Ovary (tissue), 9 donors: Measurements from ENCODE around the gene SOWAHD. TPM values are rescaled to one million over a fixed set of nuclear protein-coding genes. Genes with fewer than 3 reads are reported as not detected.
"Not testable (repeated sequence)": the region's sequence is repeated elsewhere in the genome, so short reads cannot be mapped to it uniquely, and the experiment has no call there.

ENCODE experiments used
- DNase-seq, 5 donors: peaks; one replicate each; pipeline ENCODE4 v3.0.0-alpha.2; 2019 to 2020
- H3K27ac ChIP-seq, 2 donors: fragments of 200-600 bp; one replicate each; pipeline versions ENCODE4 v1.5.1 to v1.8.0; 2019 to 2022
- H3K27me3 ChIP-seq: fragments of 200-600 bp; one replicate; pipeline ENCODE4 v1.8.0; 2022
- H3K36me3 ChIP-seq: fragments of 200-600 bp; sonication (generic); one replicate; pipeline ENCODE4 v1.5.1; 2019
- H3K4me1 ChIP-seq: one replicate; pipeline ENCODE4 v1.8.1; 2013; ENCODE audit warnings: mild to moderate bottlenecking, moderate library complexity; ENCODE audit not compliant: insufficient read depth
- H3K4me3 ChIP-seq: fragments of 200-600 bp; sonication (generic); one replicate; pipeline ENCODE4 v1.5.1; 2017
- H3K9me3 ChIP-seq, 2 donors: fragments of 200-600 bp in 1 of 2; sonication (generic) in 1 of 2; one replicate each; pipeline versions ENCODE4 v1.5.1 to v1.8.1; 2013 to 2019; ENCODE audit warnings: mild to moderate bottlenecking in 1 of 2, moderate library complexity in 1 of 2
- EP300 ChIP-seq: sonication (generic); formaldehyde crosslinking; IDR thresholded peaks from one replicate; pipeline ENCODE4 v1.6.1; 2017; ENCODE audit warnings: antibody characterized with exemption
- POLR2A ChIP-seq: fragments of 450-650 bp; IDR thresholded peaks from one replicate; pipeline ENCODE4 v1.6.1; 2017; ENCODE audit warnings: antibody characterized with exemption, mild to moderate bottlenecking, moderate library complexity
- WGBS, 3 donors: extraction: QIAGEN DNeasy Blood & Tissue Kit in 1 of 3; methylation state at CpG; one replicate each; pipeline versions ENCODE4 v1.1.5 to v1.1.7; 2013 to 2017; 5-methylcytosine and 5-hydroxymethylcytosine counted together
- intact Hi-C, 4 donors: fragments of 100-400 bp; cut with DNase I; formaldehyde crosslinking; loops; one replicate each; pipeline versions ENCODE4 v1.11.0 to v1.15.1; 2022 to 2023
- polyA plus RNA-seq, 2 donors: library from polyadenylated mRNA; stranded (reverse); fragments of 200-250 nt in 1 of 2; fragments of 350-450 nt in 1 of 2; fragmentation: Illumina TruSeq in 1 of 2; extraction: RNeasy Lipid Tissue Mini Kit (QIAGEN cat#74804) in 1 of 2; gene quantifications; one replicate each; pipeline ENCODE4 v1.2.3, GENCODE V29; 2013 to 2014
- total RNA-seq, 7 donors: library from RNA; depleted of rRNA in 2 of 7; stranded (reverse); fragments of >200 nt in 2 of 7; fragmentation: NEBNext Ultra II Directional in 3 of 7; extraction: Animal tissue kit (Norgen Biotek cat#: 25700) in 3 of 7; gene quantifications; one replicate each; pipeline versions ENCODE4 v1.1.0 to v1.2.4, GENCODE V29; 2016 to 2023
- TF ChIP-seq, protein P1 (sequence below), 3 donors: fragments of 450-650 bp in 2 of 3; fragments of 200-600 bp in 1 of 3; IDR thresholded peaks; one replicate each; pipeline versions ENCODE4 v1.5.1 to v1.8.0; 2016 to 2022; ENCODE audit warnings: antibody characterized with exemption in 3 of 3, mild to moderate bottlenecking in 1 of 3
- donor health status: DM: no; HTN: no; CAD: no; lungs with moderate emphysema.
- donor health status: DM: no; HTN: no; CAD: no.
- donor health status: Bipolar disorder and iron deficiency.
- donor health status: DM: yes; HTN: yes; CAD: no.
- donor health status: DM: no; HTN: no; CAD: no.
- donor health status: DM: yes; HTN: yes; CAD: no.

The SOWAHD gene
- total and polyA plus RNA-seq, 9 donors: 0.12 to 2.3 (median 0.50) TPM; not detected in 2

- H3K36me3 ChIP-seq: no peaks in the 10 kb centered on the region
- no peak overlapping the region for H3K27ac ChIP-seq
- H3K27me3 ChIP-seq: no peaks in the 10 kb centered on the region
- no peak for DNase-seq
- 33 to 55% (median 46%) methylated on average over 4 of the region's 4 CpGs for WGBS, 3 donors
- TF ChIP-seq POLR2A: no peak
- TF ChIP-seq, protein P1, sequence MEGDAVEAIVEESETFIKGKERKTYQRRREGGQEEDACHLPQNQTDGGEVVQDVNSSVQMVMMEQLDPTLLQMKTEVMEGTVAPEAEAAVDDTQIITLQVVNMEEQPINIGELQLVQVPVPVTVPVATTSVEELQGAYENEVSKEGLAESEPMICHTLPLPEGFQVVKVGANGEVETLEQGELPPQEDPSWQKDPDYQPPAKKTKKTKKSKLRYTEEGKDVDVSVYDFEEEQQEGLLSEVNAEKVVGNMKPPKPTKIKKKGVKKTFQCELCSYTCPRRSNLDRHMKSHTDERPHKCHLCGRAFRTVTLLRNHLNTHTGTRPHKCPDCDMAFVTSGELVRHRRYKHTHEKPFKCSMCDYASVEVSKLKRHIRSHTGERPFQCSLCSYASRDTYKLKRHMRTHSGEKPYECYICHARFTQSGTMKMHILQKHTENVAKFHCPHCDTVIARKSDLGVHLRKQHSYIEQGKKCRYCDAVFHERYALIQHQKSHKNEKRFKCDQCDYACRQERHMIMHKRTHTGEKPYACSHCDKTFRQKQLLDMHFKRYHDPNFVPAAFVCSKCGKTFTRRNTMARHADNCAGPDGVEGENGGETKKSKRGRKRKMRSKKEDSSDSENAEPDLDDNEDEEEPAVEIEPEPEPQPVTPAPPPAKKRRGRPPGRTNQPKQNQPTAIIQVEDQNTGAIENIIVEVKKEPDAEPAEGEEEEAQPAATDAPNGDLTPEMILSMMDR (IDR thresholded peaks at IDR 0.05): no peak
- TF ChIP-seq EP300: no peak
- H3K4me1 ChIP-seq: no peaks in the 10 kb centered on the region
- H3K4me3 ChIP-seq: no peak overlapping the region
- H3K9me3 ChIP-seq: no peaks in the 10 kb centered on the region
- intact Hi-C loops: no loop called here
These were observed 13.0 kb upstream of the SOWAHD start for GRCh38 chrX:119745283-119745848.

GRCh38 chrX:119750131-119750530 lies 8.3 kb upstream of the SOWAHD start:
- intact Hi-C loops, H3K27ac ChIP-seq, DNase-seq, H3K9me3 ChIP-seq, H3K36me3 ChIP-seq, H3K27me3 ChIP-seq, H3K4me1 ChIP-seq, H3K4me3 ChIP-seq: not testable (repeated sequence)
- whole genome bisulfite sequencing, 3 donors: 70 to 84% (median 75%) methylated on average over 9 of the region's 9 CpGs

DNA sequence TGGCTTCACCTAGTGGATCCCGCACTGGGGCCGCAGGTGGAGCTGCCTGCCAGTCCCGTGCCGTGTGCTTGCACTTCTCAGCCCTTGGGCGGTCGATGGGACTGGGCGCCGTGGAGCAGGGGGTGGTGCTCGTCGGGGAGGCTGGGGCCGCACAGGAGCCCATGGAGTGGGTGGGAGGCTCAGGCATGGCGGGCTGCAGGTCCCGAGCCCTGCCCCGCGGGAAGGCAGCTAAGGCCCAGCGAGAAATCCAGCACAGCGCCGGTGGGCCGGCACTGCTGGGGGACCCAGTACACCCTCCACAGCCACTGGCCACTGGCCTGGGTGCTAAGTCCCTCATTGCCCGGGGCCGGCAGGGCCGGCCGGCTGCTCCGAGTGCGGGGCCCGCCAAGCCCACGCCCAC lies 7.6 kb upstream of the SOWAHD start:
- H3K4me3 ChIP-seq, H3K27ac ChIP-seq, H3K36me3 ChIP-seq, DNase-seq, H3K9me3 ChIP-seq, H3K4me1 ChIP-seq, H3K27me3 ChIP-seq, intact Hi-C loops: not testable (repeated sequence)
- WGBS, 3 donors: 92 to 97% (median 94%) methylated on average over 10 to 24 of the region's 27 CpGs

GRCh38 chrX:119753001-119753400 lies 5.4 kb upstream of the SOWAHD start:
- intact Hi-C loops: no loop called here
- 66 to 76% (median 74%) methylated on average over 3 of the region's 3 CpGs for WGBS, 3 donors

DNA sequence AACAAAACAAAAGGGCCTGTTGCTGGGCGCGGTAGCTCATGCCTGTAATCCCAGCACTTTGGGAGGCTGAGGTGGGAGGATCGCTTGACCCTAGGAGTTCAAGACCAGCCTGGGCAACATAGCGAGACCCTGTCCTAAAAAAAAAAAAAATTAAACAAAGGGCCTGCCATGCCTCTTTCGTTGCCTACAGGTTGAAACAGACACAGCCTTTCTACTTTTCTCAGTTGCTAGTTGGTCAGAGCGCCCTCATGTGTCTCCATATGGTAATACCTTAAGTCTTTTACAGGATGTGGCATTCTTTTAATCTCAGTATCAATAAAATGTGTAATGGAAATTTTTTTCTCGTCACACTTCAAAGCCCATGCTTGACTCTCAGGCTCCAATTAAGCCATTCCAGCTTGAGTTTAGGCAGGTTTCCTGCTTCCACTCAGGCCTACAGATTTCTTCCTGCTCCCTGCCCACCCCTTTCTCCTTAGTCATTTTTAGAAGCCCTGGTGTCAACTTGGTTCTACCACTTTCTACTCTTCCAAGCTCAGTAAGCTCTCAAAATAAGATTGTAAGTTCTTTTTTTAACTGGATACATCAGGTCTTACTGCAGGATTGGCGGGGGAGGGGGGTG lies 4.6 kb upstream of the SOWAHD start:
- Histone ChIP-seq H3K27ac (no peak overlapping the region), H3K4me1 (no peaks in the 10 kb centered on the region), H3K36me3 (no peaks in the 10 kb centered on the region), H3K27me3 (no peaks in the 10 kb centered on the region), H3K9me3 (no peaks in the 10 kb centered on the region), H3K4me3 (no peak overlapping the region)
- TF ChIP-seq, protein P1 (IDR thresholded peaks at IDR 0.05): no peak
- TF ChIP-seq EP300 (no peak), POLR2A (no peak)
- 53 to 65% (median 61%) methylated on average over 8 of the region's 8 CpGs for WGBS, 3 donors
- DNase-seq: no peak
- intact Hi-C loops: no loop called here

More at GRCh38 chrX:119753001-119753400, 5.4 kb upstream of the SOWAHD start:
- no peaks in the 10 kb centered on the region for H3K27me3 ChIP-seq
- no peaks in the 10 kb centered on the region for H3K4me1 ChIP-seq
- TF ChIP-seq, protein P1 (IDR thresholded peaks at IDR 0.05): no peak
- TF ChIP-seq POLR2A (no peak), EP300 (no peak)
- no peak overlapping the region for H3K4me3 ChIP-seq
- H3K9me3 ChIP-seq: no peaks in the 10 kb centered on the region
- DNase-seq: no peak
- H3K36me3 ChIP-seq: no peaks in the 10 kb centered on the region
- no peak overlapping the region for H3K27ac ChIP-seq
